22Rv1 (cell line): ENCODE measurements around the gene TAF15.

Experiments
- CTCF ChIP-seq: fragments of 450-650 bp; IDR thresholded peaks from 2 replicates; pipeline ENCODE4 v1.5.1; 2017; ENCODE audit warnings: mild to moderate bottlenecking
- ZFX ChIP-seq: fragments of 450-650 bp; IDR thresholded peaks from 2 replicates; pipeline ENCODE4 v1.6.1; 2017; ENCODE audit warnings: antibody characterized with exemption, borderline replicate concordance

GRCh38 chr17:35819455-35819854 is 10.2 kb downstream of the TAF15 start:
- TF ChIP-seq CTCF (no peak), ZFX (no peak)
